CD4-positive, alpha-beta T cell treated with Interferon alpha-2 for 1 hour (primary cell): Measurements from ENCODE around the gene CBX1.
"Not testable (repeated sequence)": the region's sequence is repeated elsewhere in the genome, so short reads cannot be mapped to it uniquely, and the experiment has no call there.

Experiments
- DNase-seq, 2 donors: peaks; one replicate each; pipeline ENCODE4 v3.0.0-alpha.2; 2020 to 2022

The CBX1 gene

DNA sequence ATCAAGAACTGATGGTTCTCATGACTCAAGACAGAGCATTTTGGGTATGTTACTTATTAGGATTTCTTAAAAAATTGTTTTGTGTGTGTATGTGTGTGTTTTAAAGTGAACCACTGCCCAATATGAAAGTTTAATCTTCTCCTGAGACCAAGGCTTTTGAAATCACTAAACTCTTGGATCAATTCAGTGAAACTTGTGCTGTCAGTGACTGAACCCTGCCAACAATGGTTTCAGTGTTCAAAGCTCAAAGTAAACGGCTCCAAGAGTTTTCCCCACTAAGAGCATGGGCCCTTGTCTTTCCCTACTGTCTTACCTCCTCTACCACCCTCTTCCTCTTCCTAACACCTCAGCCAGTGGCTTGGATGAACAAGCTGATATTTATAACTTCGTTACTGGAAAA, 31.1 kb downstream of the CBX1 start:
- DNase-seq = no peak

DNA sequence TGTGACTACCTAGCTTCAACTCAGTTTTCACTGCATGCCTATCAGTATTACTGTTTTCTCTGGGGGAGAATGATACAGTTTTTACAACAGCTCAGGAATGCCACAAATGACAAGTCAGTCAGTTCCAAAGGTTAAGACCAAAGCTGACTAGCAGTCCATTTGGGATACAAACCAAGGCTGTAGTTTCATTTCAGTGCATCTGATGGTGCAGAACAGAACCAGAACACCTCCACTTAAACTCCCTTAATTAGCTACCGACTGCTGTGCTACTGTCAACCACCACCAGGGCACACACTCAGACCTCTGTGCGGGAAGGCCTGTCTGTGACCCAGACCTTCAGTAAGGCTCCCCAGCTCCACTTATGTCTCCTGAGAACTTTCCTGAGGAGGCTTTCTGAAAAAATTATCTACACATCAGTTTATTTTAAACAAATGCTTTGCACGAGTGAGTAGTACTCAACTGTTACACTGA, 32.8 kb downstream of the CBX1 start:
- DNase-seq = no peak

DNA sequence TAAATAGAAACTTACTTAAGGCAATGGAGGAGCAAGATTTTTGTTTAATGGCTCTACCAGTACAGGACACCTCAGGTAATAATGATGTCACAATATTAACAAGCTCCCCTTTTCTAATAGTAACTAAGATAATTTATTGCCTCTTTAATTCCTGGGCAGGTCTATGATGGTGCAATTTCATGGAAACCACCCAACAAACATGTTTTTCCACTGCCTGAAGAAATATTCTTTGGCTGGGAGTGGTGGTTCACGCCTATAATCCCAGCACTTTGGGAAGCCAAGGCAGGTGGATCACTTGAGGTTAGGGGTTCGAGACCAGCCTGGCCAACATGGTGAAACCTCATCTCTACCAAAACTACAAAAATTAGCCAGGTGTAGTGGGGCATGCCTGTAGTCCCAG, 33.5 kb downstream of the CBX1 start:
- DNase-seq = not testable (repeated sequence)

DNA sequence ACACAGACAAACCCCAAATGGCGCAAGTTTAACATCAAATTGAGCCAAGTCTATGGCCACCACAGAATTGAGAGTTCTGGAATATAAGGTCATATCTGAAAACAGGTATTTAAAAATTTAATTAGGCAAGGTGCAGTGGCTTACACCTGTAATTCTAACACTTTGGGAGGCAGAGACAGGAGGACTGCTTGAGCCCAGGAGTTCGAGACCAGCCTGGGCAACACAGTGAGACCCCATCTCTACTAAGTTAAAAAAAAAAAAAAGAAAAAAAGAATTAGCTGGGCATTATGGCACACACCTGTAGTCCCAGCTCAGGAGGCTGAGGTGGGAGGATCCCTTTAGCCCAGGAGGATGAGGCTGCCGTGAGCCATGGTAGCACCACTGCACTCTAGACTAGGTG, 34.0 kb downstream of the CBX1 start:
- no peak for DNase-seq

DNA sequence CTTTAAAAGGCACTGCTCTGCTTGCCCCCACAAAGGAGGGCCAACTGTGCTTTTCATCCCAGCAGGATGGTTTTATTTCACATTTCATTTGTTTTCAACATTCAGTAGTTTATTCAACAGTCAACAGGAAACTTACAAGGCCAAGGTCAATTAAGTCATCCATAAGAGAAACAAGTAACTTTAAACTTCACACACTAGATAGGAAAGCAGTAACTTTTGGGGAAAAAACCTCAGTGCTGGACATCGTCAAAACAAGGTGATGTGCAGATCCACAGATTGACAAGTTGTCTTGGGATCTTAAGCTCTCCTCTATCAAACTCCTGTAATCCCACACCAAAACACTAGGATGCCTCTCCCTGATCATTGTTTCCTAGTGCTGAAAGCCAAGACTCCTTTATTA, 34.6 kb downstream of the CBX1 start:
- DNase-seq = no peak

DNA sequence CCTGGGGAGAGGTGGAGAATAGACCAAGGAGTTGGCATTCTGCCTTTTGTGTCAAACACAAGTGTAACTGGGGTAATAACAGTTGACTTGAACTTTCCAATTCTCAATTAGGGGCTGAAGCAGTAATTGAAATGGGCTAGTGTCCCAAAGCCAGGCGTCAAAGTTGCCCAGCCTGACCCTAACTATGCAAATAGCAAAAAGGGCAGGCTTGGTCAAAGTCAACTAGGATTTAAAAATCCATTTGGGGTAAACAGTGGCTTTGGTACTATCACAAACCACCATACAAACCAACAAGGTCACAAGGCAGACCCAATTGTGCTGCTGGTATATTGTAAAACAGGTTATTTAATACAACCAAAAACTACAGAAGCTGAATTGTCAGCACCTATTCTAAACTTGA, 35.1 kb downstream of the CBX1 start:
- no peak for DNase-seq

DNA sequence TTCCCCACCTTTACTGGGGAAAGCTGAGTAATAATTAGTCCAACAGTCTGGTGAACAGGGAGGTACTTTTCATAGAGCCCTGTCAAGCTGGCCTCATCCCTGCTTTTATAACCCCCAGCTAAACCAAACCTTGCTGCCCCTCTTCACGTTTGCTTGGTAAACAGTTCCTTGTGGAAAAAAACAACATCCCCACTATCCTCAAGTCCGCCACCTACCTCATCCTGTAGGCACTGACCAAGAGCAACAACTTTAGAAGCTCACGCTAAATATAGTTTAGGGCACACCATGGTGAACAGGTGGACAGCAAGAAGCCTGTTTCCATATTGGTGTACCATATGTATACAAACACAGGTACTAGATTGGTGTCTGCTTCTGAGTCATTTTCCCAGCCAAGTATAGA, 36.6 kb downstream of the CBX1 start:
- no peak for DNase-seq

DNA sequence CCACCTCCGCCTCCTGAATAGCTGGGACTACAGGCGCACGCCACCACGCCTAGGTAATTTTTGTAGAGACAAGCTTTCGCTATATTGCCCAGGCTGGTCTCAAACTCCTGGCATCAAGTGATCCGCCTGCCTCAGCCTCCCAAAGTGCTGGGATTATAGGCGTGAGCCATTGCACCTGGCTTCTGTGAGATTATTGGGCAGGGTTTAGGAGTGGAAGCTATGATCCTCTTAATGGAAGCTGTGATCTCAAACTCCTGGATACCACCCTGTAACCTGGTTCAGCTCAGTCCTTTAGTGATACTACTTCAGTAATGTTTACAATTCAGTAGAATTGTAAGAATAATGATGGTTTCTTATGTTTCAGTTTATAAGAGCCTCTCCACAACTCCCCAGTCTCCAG, 39.0 kb downstream of the CBX1 start:
- no peak for DNase-seq

DNA sequence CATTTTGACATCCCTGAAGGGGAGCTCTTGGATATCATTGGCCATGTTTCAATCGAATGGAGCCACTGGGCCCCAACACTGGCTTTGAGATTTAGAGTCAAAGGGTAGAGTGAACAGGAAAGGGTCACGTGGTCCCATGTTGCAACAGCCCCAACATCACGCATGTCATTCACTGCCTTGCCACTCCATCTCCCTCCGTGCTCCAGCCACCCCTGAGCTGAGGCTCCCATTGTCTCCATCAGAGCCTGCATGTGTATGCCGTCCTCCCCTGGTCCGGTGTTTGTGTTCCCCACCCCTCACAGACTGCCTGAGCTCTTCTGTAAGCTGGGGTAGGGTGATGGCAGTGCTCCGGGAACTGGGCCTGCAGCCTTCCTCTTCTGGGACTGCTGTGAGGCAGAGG, 41.0 kb downstream of the CBX1 start:
- no peak for DNase-seq

DNA sequence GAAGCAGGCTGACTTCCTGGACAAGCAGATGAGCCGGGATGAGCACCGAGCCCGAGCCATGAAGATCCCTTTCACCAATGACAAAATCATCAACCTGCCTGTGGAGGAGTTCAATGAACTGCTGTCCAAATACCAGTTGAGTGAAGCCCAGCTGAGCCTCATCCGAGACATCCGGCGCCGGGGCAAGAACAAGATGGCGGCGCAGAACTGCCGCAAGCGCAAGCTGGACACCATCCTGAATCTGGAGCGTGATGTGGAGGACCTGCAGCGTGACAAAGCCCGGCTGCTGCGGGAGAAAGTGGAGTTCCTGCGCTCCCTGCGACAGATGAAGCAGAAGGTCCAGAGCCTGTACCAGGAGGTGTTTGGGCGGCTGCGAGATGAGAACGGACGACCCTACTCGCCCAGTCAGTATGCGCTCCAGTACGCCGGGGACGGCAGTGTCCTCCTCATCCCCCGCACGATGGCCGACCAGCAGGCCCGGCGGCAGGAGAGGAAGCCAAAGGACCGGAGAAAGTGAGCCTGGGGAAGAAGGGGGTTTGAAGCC, 42.1 kb downstream of the CBX1 start:
- DNase-seq = no peak

DNA sequence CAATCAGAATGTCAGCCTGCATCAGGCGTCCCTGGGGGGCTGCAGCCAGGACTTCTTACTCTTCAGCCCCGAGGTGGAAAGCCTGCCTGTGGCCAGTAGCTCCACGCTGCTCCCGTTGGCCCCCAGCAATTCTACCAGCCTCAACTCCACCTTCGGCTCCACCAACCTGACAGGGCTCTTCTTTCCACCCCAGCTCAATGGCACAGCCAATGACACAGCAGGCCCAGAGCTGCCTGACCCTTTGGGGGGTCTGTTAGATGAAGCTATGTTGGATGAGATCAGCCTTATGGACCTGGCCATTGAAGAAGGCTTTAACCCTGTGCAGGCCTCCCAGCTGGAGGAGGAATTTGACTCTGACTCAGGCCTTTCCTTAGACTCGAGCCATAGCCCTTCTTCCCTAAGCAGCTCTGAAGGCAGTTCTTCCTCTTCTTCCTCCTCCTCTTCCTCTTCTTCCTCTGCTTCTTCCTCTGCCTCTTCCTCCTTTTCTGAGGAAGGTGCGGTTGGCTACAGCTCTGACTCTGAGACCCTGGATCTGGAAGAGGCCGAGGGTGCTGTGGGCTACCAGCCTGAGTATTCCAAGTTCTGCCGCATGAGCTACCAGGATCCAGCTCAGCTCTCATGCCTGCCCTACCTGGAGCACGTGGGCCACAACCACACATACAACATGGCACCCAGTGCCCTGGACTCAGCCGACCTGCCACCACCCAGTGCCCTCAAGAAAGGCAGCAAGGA, 42.7 kb downstream of the CBX1 start:
- DNase-seq = no peak

DNA sequence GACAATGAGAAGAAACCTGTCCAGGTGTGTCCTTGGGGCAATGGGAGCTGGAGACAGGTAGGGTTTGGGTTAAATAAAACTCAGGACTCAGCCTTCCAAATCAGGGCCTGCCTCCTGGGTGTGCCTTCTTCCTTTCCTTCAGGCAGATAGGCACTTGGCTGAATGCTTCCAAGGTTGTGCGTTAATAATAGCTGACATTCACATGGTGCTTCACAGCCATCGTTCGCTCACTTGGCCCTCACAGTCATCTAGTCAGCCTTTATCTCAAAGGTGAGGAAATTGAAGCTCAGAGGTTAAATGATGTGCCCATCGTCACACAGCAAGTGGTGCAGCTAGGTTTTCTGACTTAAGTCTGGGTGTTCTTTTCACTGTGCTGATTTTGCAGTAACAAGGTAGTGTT, 43.7 kb downstream of the CBX1 start:
- DNase-seq = no peak

DNA sequence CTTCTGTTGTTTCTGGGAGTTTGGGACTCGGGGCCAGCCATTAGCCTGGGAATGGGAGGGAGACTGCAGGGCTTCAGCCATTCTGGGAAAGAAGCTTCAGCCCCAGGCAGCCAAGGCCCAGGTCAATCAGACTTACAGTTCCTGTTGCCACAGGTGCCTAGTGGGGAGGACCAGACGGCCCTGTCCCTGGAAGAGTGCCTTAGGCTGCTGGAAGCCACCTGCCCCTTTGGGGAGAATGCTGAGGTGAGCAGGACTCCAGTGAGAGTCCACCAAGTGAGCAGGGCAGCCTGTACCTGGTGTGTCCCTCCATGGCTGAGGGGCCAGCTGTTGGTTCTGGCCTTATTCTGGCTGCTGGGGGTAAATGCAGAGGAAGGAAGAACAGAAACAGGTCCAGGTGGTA, 44.4 kb downstream of the CBX1 start:
- no peak for DNase-seq

DNA sequence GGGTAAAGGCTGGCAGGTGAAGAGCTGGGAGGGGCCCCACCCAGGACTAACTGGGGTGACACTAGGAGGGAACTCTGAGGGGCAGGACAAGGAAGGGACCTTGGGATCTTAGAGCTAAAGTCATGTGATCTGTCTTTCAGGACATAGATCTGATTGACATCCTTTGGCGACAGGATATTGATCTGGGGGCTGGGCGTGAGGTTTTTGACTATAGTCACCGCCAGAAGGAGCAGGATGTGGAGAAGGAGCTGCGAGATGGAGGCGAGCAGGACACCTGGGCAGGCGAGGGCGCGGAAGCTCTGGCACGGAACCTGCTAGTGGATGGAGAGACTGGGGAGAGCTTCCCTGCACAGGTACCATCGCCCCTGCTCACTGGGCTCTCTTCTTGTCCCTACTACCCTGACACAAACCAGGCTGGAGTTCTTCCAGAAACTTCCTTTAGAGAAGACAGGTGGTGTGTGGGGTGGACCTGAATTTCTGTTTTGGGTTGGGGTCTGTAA, 45.0 kb downstream of the CBX1 start:
- no peak for DNase-seq

DNA sequence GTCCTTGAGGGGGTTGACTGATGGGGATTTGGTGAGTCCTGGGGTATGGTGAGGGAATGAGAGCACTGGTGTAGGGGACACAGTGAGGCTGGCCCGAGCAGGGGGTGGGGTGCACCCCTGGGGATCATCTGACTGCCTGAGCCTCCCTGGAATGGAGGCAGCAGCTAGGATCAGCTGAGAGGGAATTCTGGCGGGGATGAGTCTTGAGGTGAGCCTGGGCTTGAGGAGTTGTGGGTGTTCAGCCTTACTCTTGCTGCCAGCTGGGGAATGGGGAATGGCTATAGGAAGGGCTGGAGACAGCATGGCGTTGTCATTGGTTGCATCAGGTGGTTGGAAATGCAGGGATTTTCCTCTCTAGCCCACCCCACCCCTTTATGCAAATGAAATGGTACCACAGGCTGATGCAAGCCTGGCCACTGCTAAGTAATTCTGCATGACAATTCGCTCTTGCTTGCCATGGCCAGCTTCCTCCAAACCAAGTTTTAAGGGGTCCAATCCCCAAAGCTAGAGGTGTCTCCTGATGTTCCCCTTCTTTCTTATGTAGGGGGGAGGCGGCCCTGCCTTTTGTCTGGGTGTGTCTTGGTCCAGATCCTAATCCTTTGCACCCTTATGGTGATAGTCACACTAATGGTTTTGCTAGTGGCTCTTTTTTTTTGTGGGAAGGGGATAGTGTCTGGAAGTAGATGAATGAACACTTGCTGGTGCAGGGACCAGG, 45.6 kb downstream of the CBX1 start:
- DNase-seq = no peak

DNA sequence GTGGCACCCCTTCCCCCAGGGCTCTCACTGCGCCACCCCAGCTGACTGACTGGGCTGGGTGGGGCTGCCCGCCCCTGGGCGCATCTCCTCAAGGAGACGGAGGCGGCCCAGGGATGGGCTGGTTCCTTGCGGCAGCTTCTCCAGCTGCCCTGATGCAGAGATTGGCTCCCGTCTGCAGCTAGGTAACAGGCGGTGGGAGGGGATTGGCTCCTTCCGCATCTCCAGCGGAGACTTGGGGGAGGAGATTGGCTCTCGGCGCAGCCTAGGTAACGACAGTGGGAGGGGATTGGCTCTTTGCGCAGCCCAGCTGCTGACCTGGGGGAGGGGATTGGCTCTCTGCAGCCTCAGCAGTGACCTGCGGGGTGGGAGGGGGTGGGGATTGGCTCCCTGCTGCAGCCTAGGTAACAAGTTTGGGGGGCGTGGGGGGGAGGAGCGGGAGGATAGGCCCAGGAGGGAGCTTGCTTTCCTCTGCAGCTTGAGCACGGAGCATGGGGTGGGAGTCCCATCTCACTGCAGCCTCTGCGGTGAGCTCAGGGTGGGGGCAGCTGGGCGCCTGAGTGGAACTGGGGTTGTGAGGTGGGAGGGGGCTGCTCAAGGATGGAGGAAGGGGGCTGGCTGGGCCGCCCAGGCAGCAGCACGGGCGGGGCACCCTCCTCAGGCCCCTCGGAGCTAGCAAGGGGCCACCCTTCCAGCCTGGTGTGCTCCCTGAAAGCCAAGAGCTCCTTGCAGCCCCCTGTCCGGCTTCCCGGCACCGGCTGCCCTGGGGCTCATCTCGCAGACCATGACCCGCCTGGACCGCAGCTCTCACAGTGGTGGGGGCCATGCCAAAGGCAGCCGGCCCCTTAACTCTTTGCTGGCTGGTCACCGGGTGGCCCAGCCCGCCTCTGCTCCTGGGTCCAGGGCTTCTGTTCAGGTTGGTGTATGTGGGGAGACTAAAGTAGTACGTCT, 46.8 kb downstream of the CBX1 start:
- no peak for DNase-seq

DNA sequence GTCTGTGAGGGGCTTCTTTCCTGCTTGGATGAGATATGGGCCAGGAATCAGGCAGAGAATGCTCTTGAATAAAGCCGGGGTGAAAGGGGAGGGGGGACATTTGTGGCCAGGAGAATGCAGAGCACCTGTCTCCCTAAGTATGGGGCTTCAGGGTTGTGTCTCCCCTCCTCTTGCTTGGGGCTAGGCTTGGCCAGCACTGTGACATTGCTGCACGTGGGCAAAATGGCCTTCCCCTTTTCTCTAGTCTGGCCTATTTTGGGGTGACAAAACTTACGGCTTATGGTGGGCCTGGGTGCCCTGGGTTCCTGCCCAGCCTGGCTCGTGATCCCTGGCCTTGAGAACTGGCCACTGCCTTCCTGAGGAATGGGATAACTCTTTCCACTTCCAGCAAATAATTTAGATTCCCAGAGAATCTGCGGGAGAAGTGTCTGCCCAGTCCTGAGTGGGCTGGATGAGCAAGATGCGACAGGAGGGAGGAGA, 47.5 kb downstream of the CBX1 start:
- DNase-seq = no peak

DNA sequence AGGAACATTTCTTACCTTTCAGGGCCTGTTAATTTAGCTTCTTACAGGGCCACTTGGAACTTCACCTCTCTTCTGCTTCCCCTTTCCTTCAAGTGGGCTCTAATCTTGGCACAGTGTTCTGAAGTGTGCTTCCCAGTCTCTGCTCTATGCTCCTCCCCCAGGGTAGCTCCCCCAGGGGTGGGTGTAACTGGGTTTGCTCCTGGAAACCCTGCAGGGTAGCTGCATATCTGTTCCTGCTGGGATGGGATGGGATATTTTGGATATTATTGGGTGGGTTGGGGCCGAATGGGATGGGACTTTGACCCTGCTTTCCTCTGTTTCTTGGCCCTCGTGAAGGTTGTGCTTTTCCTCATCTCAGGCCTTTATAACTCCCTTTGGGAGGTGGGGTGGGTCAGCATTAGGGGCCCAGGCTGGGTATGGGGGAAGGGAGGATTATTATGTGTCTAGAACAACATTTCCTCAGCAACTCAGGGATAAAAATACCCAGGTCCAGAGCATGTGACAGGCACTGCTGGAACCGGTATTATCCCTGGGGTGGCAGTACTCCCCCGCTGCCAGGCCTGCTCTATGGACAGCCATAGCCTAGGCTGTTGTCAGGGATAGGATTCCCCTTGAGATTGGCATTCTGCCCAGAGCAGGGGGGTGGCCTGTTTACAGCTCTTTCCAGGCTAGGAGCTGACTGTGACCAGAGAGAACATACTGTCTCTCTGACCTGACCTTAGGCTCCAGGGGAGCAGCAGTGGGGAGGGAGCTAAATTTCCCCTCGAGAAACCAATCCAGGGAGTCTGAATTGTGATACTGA, 48.1 kb downstream of the CBX1 start:
- no peak for DNase-seq

DNA sequence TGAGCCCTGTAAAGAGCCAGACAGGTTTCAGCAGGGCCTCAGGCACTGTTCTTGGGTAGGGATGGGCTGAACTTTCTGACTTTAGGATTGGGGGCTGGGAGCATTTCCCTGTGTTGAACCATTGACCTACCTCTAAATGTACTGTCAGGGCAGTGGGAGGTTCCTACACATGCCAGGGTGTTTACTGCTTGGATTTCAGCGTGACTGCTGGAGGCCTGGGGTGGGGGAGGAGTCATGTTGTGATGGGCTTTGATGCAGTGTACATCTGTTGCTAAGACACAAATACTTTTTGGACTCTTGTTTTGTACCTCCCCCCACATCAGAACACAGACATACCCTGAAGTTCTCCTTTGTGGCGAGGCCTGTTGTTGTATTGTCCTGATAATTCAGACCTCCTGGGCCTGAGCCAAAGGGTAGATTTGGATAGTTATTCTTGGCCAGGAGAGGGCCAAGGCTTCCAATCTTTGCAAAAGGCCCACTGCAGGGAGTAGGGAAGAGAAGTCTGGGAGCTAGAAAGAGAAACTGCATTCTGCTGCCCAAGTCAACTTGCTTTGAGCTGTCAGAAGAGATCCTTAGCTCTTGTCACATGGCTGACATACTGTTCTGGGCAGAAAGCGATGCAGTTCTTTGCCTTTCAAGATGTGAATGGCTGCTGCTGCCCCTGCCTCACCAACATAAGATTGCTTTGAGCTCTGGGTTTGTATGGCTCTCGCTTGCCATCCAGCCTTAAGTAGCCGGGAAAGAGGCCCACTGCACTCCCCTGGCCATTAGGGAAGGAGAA, 49.4 kb downstream of the CBX1 start:
- DNase-seq = peak in 1 of 2 donors; percentile 12

DNA sequence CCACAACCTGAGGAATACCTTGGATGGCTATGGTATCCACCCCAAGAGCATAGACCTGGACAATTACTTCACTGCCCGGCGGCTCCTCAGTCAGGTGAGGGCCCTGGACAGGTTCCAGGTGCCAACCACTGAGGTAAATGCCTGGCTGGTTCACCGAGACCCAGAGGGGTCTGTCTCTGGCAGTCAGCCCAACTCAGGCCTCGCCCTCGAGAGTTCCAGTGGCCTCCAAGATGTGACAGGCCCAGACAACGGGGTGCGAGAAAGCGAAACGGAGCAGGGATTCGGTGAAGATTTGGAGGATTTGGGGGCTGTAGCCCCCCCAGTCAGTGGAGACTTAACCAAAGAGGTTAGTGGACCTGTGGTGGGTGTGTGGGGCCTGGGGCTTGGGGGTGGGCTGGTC, 50.0 kb downstream of the CBX1 start:
- DNase-seq = no peak
